Mesenchymal stem cell (in vitro differentiated cells and primary cell): ENCODE measurements around the gene LAPTM4A.
A peak's percentile ranks its signal among the peaks of the same experiment; 100 is the strongest.

Experiments used
- DNase-seq: peaks from one replicate; pipeline ENCODE4 v3.0.0-alpha.2; 2013
- H2AFZ ChIP-seq: one replicate; pipeline ENCODE4 v1.6.1; 2013; ENCODE audit warnings: low read depth, mild to moderate bottlenecking, control low read depth, inconsistent platforms, low read length, moderate library complexity
- H2AK5ac ChIP-seq: 2 replicates; pipeline ENCODE4 v1.6.1; 2013; ENCODE audit warnings: low read length, moderate library complexity, mild to moderate bottlenecking, inconsistent platforms; ENCODE audit not compliant: severe bottlenecking
- H2BK120ac ChIP-seq: one replicate; pipeline ENCODE4 v1.6.1; 2013; ENCODE audit warnings: low read depth, mild to moderate bottlenecking, inconsistent platforms, low read length, moderate library complexity
- H2BK12ac ChIP-seq, 2 experiments: one replicate each; pipeline ENCODE4 v1.6.1; 2013; ENCODE audit warnings: inconsistent platforms in 2 of 2, low read length in 2 of 2, mild to moderate bottlenecking in 2 of 2, moderate library complexity in 2 of 2, control low read depth in 1 of 2
- H2BK15ac ChIP-seq: one replicate; pipeline ENCODE4 v1.6.1; 2013; ENCODE audit warnings: mild to moderate bottlenecking, low read depth, inconsistent platforms; ENCODE audit not compliant: poor library complexity, severe bottlenecking
- H2BK5ac ChIP-seq: 2 replicates; pipeline ENCODE4 v1.6.1; 2013; ENCODE audit warnings: low read depth, mild to moderate bottlenecking, low read length, control low read depth, inconsistent platforms; ENCODE audit not compliant: poor library complexity, severe bottlenecking
- H3K14ac ChIP-seq, 2 experiments: one replicate each; pipeline ENCODE4 v1.6.1; 2013; ENCODE audit warnings: inconsistent platforms in 2 of 2, low read length in 2 of 2, control low read depth in 1 of 2, mild to moderate bottlenecking in 1 of 2, moderate library complexity in 1 of 2
- H3K18ac ChIP-seq, 2 experiments: one replicate each; pipeline ENCODE4 v1.6.1; 2013; ENCODE audit warnings: inconsistent platforms in 2 of 2, low read length in 2 of 2, control low read depth in 1 of 2, low read depth in 1 of 2, mild to moderate bottlenecking in 1 of 2
- H3K23ac ChIP-seq, 2 experiments: one replicate each; pipeline ENCODE4 v1.6.1; 2013; ENCODE audit warnings: inconsistent platforms in 2 of 2, low read length in 2 of 2, mild to moderate bottlenecking in 2 of 2, moderate library complexity in 2 of 2, control low read depth in 1 of 2
- H3K27ac ChIP-seq: 2 replicates; pipeline ENCODE4 v1.5.1; 2013; ENCODE audit warnings: mild to moderate bottlenecking, moderate library complexity, low read length, control low read depth, inconsistent platforms; ENCODE audit not compliant: poor library complexity, severe bottlenecking
- H3K27me3 ChIP-seq, 2 experiments: 2 replicates each; pipeline versions ENCODE4 v1.6.1 to v1.7.0; 2013; ENCODE audit warnings: low read length in 2 of 2, mild to moderate bottlenecking in 2 of 2, moderate library complexity in 2 of 2, control low read depth in 1 of 2, inconsistent platforms in 1 of 2; ENCODE audit not compliant: control insufficient read depth in 1 of 2, insufficient read depth in 1 of 2
- H3K36me3 ChIP-seq, 2 experiments: 2 replicates each; pipeline versions ENCODE4 v1.6.1 to v1.7.0; 2013; ENCODE audit warnings: low read length in 2 of 2, control low read depth in 1 of 2, inconsistent platforms in 1 of 2, low read depth in 1 of 2, mild to moderate bottlenecking in 1 of 2; ENCODE audit not compliant: insufficient read depth in 2 of 2, control insufficient read depth in 1 of 2
- H3K4ac ChIP-seq, 2 experiments: one replicate each; pipeline ENCODE4 v1.6.1; 2013; ENCODE audit warnings: inconsistent platforms in 2 of 2, low read length in 2 of 2, mild to moderate bottlenecking in 2 of 2, moderate library complexity in 2 of 2, control low read depth in 1 of 2, low read depth in 1 of 2
- H3K4me1 ChIP-seq: 2 replicates; pipeline ENCODE4 v1.6.1; 2013; ENCODE audit warnings: low read depth, low read length, control low read depth; ENCODE audit not compliant: control insufficient read depth, insufficient read depth
- H3K4me2 ChIP-seq: 2 replicates; pipeline ENCODE4 v1.6.1; 2013; ENCODE audit warnings: low read length, mild to moderate bottlenecking, inconsistent platforms; ENCODE audit not compliant: poor library complexity, severe bottlenecking
- H3K4me3 ChIP-seq, 2 experiments: 2 replicates each; pipeline versions ENCODE4 v1.5.1 to v1.7.0; 2013; ENCODE audit warnings: low read length in 2 of 2, mild to moderate bottlenecking in 2 of 2, control low read depth in 1 of 2, low read depth in 1 of 2; ENCODE audit not compliant: insufficient read depth in 1 of 2
- H3K79me1 ChIP-seq: replicated peaks from 2 replicates; pipeline ENCODE4 v1.6.1; 2013; ENCODE audit warnings: mild to moderate bottlenecking, control low read depth, low read length, inconsistent platforms; ENCODE audit not compliant: poor library complexity, severe bottlenecking
- H3K9ac ChIP-seq: 2 replicates; pipeline ENCODE4 v1.7.0; 2013; ENCODE audit warnings: mild to moderate bottlenecking, low read length, moderate library complexity
- H3K9me3 ChIP-seq: 2 replicates; pipeline ENCODE4 v1.7.0; 2013; ENCODE audit warnings: mild to moderate bottlenecking, low read length; ENCODE audit not compliant: control insufficient read depth
- H4K8ac ChIP-seq: one replicate; pipeline ENCODE4 v1.6.1; 2013; ENCODE audit warnings: inconsistent platforms, mild to moderate bottlenecking, low read length, moderate library complexity
- H4K91ac ChIP-seq: one replicate; pipeline ENCODE4 v1.6.1; 2013; ENCODE audit warnings: mild to moderate bottlenecking, low read length, inconsistent platforms
- WGBS: methylation state at CpG from one replicate; pipeline ENCODE4 v1.1.7; 2013; ENCODE audit warnings: mixed read lengths; 5-methylcytosine and 5-hydroxymethylcytosine counted together

The LAPTM4A gene

DNA sequence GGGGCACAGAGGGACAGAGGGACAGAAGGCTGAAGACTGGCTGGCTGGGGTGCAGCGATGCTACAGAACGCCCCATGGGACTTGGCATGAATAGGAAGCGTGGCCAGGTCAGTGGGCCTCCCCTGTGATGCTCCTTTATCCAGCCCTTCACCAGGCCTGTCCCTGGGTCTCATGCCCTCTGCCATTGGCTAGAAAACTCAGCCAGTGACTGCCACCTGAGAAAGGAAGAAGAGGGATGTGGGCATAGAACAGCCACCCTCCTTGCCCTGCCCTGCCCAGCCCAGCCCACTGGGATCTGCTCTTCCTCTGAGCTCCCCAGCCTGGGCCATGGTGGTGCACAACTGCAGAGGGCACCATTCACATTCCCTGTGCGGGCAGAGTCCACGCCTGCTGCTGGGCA, 10.5 kb upstream of the LAPTM4A start:
- Histone ChIP-seq H3K4me2 (no peak overlapping the region), H2BK12ac (peak overlapping the region in 1 of 2 experiments; percentile 23), H2BK15ac (peak overlapping the region; percentile 88), H4K8ac (peak overlapping the region; percentile 45), H3K14ac (no peak overlapping the region), H2AK5ac (peak overlapping the region; percentile 89), H3K23ac (no peak overlapping the region), H3K9ac (peak overlapping the region; percentile 76), H4K91ac (peak overlapping the region; percentile 52), H3K4me3 (peak overlapping the region in 1 of 2 experiments; percentile 55), H3K4ac (peak overlapping the region in 1 of 2 experiments; percentile 46), H3K36me3 (no peaks in the 10 kb centered on the region), H2AFZ (no peak overlapping the region), H3K79me1 (peaks cover 2% of the 10 kb centered on the region), H3K4me1 (peaks cover 22% of the 10 kb centered on the region), H3K9me3 (peaks cover 6% of the 10 kb centered on the region), H2BK5ac (peak overlapping the region; percentile 2), H3K27ac (peak overlapping the region; percentile 94), H3K27me3 (no peaks in the 10 kb centered on the region), H2BK120ac (no peak overlapping the region), H3K18ac (peak overlapping the region in 1 of 2 experiments; percentile 14)
- WGBS: 100% methylated on average over 3 of the region's 5 CpGs
- DNase-seq: no peak

DNA sequence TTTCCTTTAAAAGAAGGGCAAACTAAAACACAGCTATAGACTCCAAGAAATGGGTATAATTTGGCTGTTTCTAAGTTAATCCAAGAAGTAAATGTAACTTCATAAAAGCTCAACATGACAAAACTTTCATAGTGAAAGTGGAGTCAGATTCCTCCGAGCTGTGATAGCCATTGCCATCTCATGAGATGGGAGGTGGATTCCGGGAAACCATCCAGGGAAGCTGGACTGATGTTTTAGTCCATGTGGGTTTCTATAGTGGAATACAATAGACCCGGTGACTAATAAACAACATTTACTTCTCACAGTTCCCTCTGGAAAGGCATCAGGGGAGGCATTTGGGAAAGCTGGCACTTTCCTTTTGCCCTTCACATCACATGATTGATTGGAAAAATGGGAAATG, 10.0 kb upstream of the LAPTM4A start:
- H3K27ac ChIP-seq: no peak overlapping the region
- no peak overlapping the region for H2BK12ac ChIP-seq
- H2BK15ac ChIP-seq: peak overlapping the region; percentile 88
- peaks cover 6% of the 10 kb centered on the region for H3K9me3 ChIP-seq
- no peak for DNase-seq
- H3K9ac ChIP-seq: peak overlapping the region; percentile 76
- 100% methylated on average over 1 of the region's 3 CpGs for WGBS
- no peak overlapping the region for H3K4me2 ChIP-seq
- H3K4me3 ChIP-seq: peak overlapping the region in 1 of 2 experiments; percentile 55
- H3K23ac ChIP-seq: no peak overlapping the region
- H3K4me1 ChIP-seq: peaks cover 21% of the 10 kb centered on the region
- H3K79me1 ChIP-seq: peaks cover 2% of the 10 kb centered on the region
- H3K4ac ChIP-seq: no peak overlapping the region
- H3K36me3 ChIP-seq: no peaks in the 10 kb centered on the region
- H3K27me3 ChIP-seq: no peaks in the 10 kb centered on the region
- H2BK5ac ChIP-seq: no peak overlapping the region
- H3K18ac ChIP-seq: peak overlapping the region; percentile 14 to 38
- no peak overlapping the region for H2BK120ac ChIP-seq
- H2AK5ac ChIP-seq: peak overlapping the region; percentile 89
- H2AFZ ChIP-seq: no peak overlapping the region
- no peak overlapping the region for H3K14ac ChIP-seq
- H4K91ac ChIP-seq: no peak overlapping the region
- H4K8ac ChIP-seq: no peak overlapping the region

DNA sequence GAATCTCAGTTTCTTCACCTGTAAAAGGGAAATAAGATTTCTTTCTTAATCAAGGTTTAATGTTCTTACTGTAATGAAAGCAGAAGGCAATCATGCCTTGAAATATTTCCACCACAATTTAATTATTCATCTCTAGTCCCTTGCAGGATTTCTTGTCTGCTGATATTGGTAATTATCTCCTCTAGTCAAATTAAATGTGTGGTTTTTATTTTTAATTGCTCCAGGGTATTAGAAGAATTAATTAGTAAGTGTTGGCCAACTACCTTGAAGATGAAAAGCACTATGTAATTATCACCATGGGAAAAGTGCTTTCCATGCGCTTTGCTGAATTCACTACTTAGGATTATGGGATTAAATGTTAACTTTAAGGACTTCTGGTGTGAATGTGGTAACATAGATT, 8.7 kb upstream of the LAPTM4A start:
- H3K27ac ChIP-seq: no peak overlapping the region
- peaks cover 6% of the 10 kb centered on the region for H3K9me3 ChIP-seq
- no peak overlapping the region for H3K18ac ChIP-seq

DNA sequence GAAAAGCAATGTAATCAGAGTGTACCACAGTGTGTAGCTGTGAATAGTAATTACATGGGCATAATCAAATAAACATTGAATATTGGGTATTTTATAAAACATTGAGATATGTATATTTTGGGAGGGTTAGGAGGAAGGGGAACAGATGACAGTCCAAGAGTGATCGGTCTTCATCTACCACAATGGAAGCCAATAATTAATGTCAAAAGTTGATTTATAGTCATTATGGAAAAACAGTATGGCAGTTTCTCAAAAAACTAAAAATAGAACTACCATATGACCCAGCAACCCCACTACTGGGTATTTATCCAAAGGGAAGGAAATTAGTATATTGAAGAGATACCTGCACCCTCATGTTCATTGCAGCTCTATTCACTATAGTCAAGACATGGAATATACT, 5.8 kb upstream of the LAPTM4A start:
- H2AK5ac ChIP-seq: no peak overlapping the region
- H4K91ac ChIP-seq: no peak overlapping the region
- no peak overlapping the region for H3K4ac ChIP-seq
- H3K9ac ChIP-seq: no peak overlapping the region
- no peak overlapping the region for H2BK5ac ChIP-seq
- H2BK12ac ChIP-seq: no peak overlapping the region
- no peak overlapping the region for H2AFZ ChIP-seq
- H4K8ac ChIP-seq: no peak overlapping the region
- H3K4me2 ChIP-seq: no peak overlapping the region
- H3K27me3 ChIP-seq: no peaks in the 10 kb centered on the region
- no CpG with 5 or more reads among the region's 1 CpG for WGBS
- no peak overlapping the region for H3K14ac ChIP-seq
- no peak overlapping the region for H3K27ac ChIP-seq
- peaks cover 9% of the 10 kb centered on the region for H3K4me1 ChIP-seq
- H2BK120ac ChIP-seq: no peak overlapping the region
- H3K36me3 ChIP-seq: no peaks in the 10 kb centered on the region
- H2BK15ac ChIP-seq: no peak overlapping the region
- no peak overlapping the region for H3K4me3 ChIP-seq
- H3K18ac ChIP-seq: no peak overlapping the region
- no peak for DNase-seq
- no peak overlapping the region for H3K23ac ChIP-seq
- H3K79me1 ChIP-seq: peaks cover 3% of the 10 kb centered on the region
- H3K9me3 ChIP-seq: no peaks in the 10 kb centered on the region

More for the DNA sequence above, 8.7 kb upstream of the LAPTM4A start:
- Histone ChIP-seq H3K4me3 (no peak overlapping the region), H2BK5ac (no peak overlapping the region), H2BK15ac (no peak overlapping the region), H2AFZ (no peak overlapping the region), H3K4me2 (no peak overlapping the region), H2AK5ac (no peak overlapping the region), H2BK12ac (no peak overlapping the region), H3K27me3 (no peaks in the 10 kb centered on the region), H3K79me1 (peaks cover 2% of the 10 kb centered on the region), H3K4ac (no peak overlapping the region), H3K36me3 (no peaks in the 10 kb centered on the region), H4K91ac (no peak overlapping the region), H3K4me1 (peaks cover 15% of the 10 kb centered on the region), H3K14ac (no peak overlapping the region), H4K8ac (no peak overlapping the region), H3K23ac (no peak overlapping the region), H3K9ac (no peak overlapping the region), H2BK120ac (no peak overlapping the region)
- no peak for DNase-seq
- no CpG with 5 or more reads among the region's 1 CpG for WGBS
